GM10248 (cell line): ENCODE results near the gene FOCAD.
A peak's percentile ranks its signal among the peaks of the same experiment; 100 is the strongest.

Experiments
- CTCF ChIA-PET: fragments of 300-600 bp; sonication (Branson Sonifier 250); formaldehyde crosslinking; extraction: SDS; loops from one replicate; lab custom pipeline; 2021; ENCODE audit warnings: antibody characterized with exemption; lab: Yijun Ruan, JAX
- POLR2A ChIA-PET: fragments of 350-650 bp; sonication (Branson Sonifier 250); formaldehyde crosslinking; extraction: SDS; loops from one replicate; lab custom pipeline; 2020; ENCODE audit warnings: antibody characterized with exemption; lab: Yijun Ruan, JAX
- DNase-seq: peaks from one replicate; pipeline ENCODE4 v3.0.0; 2012; ENCODE audit errors: extremely low spot score
- CTCF ChIP-seq: IDR thresholded peaks from 2 replicates; pipeline ENCODE4 v1.5.1; 2012; ENCODE audit warnings: mild to moderate bottlenecking, low read depth; ENCODE audit errors: extremely low read depth, missing control alignments, control extremely low read depth

Gene FOCAD

DNA sequence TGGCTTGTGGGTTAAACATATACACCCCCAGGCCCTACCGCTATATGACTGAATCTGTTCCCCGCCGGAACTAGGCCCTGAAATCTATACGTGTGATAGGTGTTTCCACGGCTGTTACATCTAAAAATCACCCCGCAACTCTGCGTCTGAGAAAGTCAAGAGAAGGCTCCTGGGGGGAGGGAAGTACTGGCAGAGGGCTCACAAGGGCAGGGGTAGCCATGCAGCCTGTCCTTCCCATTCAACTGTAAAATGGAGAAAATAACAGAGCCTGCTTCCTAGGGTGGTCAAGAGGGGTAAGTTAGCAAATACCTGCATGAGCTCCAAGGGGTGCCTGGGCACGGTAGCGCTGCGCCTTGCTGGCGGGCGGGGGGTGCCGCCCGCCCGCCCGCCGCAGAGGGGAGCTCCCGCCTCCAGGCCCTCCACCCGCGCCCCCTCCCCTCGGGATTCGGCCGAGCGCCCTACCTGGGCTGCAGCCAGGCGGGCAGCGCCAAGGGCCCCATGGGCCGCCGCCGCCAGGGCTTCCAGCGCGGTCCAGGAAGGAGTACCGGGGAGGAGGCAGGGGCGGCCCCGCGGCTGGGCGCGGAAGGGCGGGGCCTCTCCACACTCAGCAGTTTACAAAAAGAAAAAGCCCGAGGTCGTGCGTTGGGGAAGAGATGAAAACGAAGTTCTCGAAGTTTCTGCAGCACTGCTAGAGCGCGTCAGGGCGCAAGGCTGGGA lies 347.2 kb downstream of the FOCAD start, which contains the start of gene HACD4:
Gene HACD4 (minus strand): TSS at position 550 of the 717 bp plus-strand sequence. CDS start 50 bp downstream, at position 500.
- DNase-seq: peak; percentile 83
- CTCF ChIA-PET: interaction anchor here (1.1 to 1.7 kb wide), 5 partner anchors 8 to 91 kb away, joined by 3 to 13 read pairs (median 5); no protein-coding TSS in a partner anchor
- no peak for TF ChIP-seq CTCF
- POLR2A ChIA-PET: no interaction called here

GRCh38 chr9:21031808-21032183 lies 347.7 kb downstream of the FOCAD start:
- no peak for DNase-seq
- POLR2A ChIA-PET: no interaction called here
- no peak for TF ChIP-seq CTCF
- CTCF ChIA-PET: interaction anchor here (1.3 to 1.7 kb wide), 4 partner anchors 13 to 91 kb away, joined by 3 to 13 read pairs (median 6); no protein-coding TSS in a partner anchor

DNA sequence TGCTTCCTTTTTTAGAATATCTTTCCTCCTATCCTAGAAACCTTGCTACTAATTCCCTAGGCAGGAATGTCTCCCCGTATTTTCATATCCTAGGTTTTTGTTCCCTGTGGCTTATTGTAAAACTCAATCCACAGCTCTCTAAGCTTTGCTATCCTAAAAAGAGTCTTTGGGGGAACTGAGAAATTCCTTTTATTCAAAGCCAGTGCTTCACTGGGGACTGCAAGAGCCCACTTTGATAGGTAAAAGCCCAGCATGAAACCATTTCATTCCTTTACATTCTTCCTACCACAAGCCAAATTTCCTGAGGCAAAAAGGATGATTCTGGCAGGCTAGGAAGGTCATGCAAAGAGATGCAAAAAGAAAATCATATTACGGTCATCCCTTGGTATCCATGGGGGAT lies 353.2 kb downstream of the FOCAD start:
- POLR2A ChIA-PET: no interaction called here
- no peak for DNase-seq
- CTCF ChIA-PET: interaction anchor here (1.0 to 1.2 kb wide), 3 partner anchors 10 to 18 kb away, joined by 3 to 5 read pairs (median 3); no protein-coding TSS in a partner anchor
- TF ChIP-seq CTCF: no peak

DNA sequence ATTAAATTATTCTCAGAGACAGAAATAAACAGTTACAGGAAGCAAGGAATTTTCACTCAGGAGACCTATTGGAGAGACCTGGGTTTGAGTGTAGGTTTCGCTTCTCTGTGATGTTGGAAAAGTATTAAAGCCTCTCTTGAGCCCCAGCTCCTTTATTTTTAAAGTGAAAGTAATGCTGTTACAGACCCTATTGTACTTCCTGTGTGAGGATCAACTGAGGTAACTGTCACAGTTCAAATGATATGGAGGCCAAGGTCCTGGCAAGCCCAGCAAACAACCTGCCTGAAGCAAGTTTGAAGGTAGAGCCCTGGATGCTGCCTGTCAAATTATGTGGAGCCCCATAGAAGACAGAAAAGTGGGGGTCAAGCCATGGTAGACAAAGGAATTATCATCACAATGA lies 355.2 kb downstream of the FOCAD start:
- no peak for TF ChIP-seq CTCF
- no peak for DNase-seq
- POLR2A ChIA-PET: no interaction called here
- CTCF ChIA-PET: interaction anchor here (0.7 to 1.9 kb wide), 3 partner anchors 9 to 22 kb away, joined by 3 to 5 read pairs (median 4); no protein-coding TSS in a partner anchor

DNA sequence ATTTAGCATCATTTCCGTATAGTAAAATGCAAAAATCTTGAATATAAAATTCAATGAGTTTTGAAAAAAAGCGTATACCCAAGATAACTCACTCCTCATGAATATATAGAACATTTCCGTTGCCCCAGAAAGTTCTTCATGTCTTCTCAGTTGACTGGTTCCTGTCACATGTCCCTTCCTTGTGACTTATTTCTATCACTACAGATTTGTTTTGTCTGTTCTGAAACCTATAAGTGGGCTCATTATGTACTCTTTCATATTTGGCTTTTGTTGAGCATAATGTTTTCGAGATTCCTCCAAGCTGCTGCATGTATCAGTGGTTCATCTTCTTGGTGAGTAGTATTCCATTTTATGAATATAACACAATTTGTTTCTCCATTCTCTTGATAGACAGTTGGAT lies 358.4 kb downstream of the FOCAD start:
- CTCF ChIA-PET: interaction anchor here (1.6 kb wide), 1 partner anchor 14 kb away, joined by 3 read pairs; no protein-coding TSS in a partner anchor

GRCh38 chr9:21043841-21044240 lies 359.8 kb downstream of the FOCAD start:
- CTCF ChIA-PET: no interaction called here
- POLR2A ChIA-PET: no interaction called here
- no peak for DNase-seq
- no peak for TF ChIP-seq CTCF

More for the DNA sequence above, 358.4 kb downstream of the FOCAD start:
- no peak for TF ChIP-seq CTCF
- POLR2A ChIA-PET: no interaction called here
- DNase-seq: no peak
